K562 (cell line): ENCODE results near the gene ALKBH7. TPM values are rescaled to one million over a fixed set of nuclear protein-coding genes. Genes with fewer than 3 reads are reported as not detected.
A peak's percentile ranks its signal among the peaks of the same experiment; 100 is the strongest.

Experiments
- ATAC-seq: fragments of 200-7000 bp; cut with Tn5 transposase; 3 replicates; pipeline ENCODE4 v1.9.1; 2020; ENCODE audit warnings: moderate library complexity
- BruUV-seq: library from RNA; stranded (reverse); fragments of 400-500 nt; replicated peaks from 2 replicates; lab custom pipeline; 2021; lab: Mats Ljungman, UMichigan
- CTCF ChIA-PET: fragments of 300-600 bp; formaldehyde crosslinking; extraction: SDS; loops from one replicate; lab custom pipeline; 2021; ENCODE audit warnings: low intra/inter-chr PET ratio; lab: Yijun Ruan, JAX
- POLR2A ChIA-PET: fragments of 300-600, 350-650 bp; sonication (Branson Sonifier 250); formaldehyde crosslinking; extraction: SDS; loops from one replicate; lab custom pipeline; 2021; ENCODE audit warnings: antibody characterized with exemption, inconsistent platforms; lab: Yijun Ruan, JAX
- DNase-seq, 4 experiments: peaks; one replicate each; pipeline versions ENCODE4 v3.0.0 to v3.0.0-alpha.2; 2011 to 2018; ENCODE audit warnings: low spot score in 3 of 4, mixed read lengths in 3 of 4; ENCODE audit errors: extremely low read depth in 1 of 4
- FAIRE-seq: peaks from 2 replicates; lab custom pipeline; 2011; peaks lifted over from hg19 to GRCh38; lab: Jason Lieb, UNC
- H2AFZ ChIP-seq: 2 replicates; pipeline ENCODE4 v1.6.0; 2011; ENCODE audit warnings: low read depth, low read length, control low read depth, inconsistent platforms
- H3K27ac ChIP-seq: fragments of 200-600 bp; 3 replicates; pipeline ENCODE4 v1.8.0; 2011; ENCODE audit warnings: low read depth, mild to moderate bottlenecking, control low read depth, inconsistent platforms, low read length, moderate library complexity, mixed read lengths; ENCODE audit errors: extremely low read depth
- H3K27me3 ChIP-seq, 2 experiments: fragments of 300-600 bp in 1 of 2; 2 replicates in 1 of 2; 3 replicates in 1 of 2; pipeline versions ENCODE4 v1.6.0 to v1.8.0; 2011; ENCODE audit warnings: inconsistent platforms in 2 of 2, low read length in 2 of 2, mild to moderate bottlenecking in 1 of 2, mixed read lengths in 1 of 2, moderate library complexity in 1 of 2; ENCODE audit not compliant: control insufficient read depth in 2 of 2, insufficient read depth in 2 of 2
- H3K36me3 ChIP-seq: fragments of 300-600 bp; 3 replicates; pipeline ENCODE4 v1.8.0; 2011; ENCODE audit warnings: mild to moderate bottlenecking, low read length, inconsistent platforms; ENCODE audit not compliant: control insufficient read depth, insufficient read depth
- H3K4me1 ChIP-seq, 2 experiments: fragments of 200-600 bp in 1 of 2; replicated peaks in 1 of 2; 2 replicates in 1 of 2; 3 replicates in 1 of 2; pipeline versions ENCODE4 v1.5.1 to v1.8.0; 2011; ENCODE audit warnings: inconsistent platforms in 2 of 2, low read length in 2 of 2, mild to moderate bottlenecking in 1 of 2, mixed read lengths in 1 of 2, moderate library complexity in 1 of 2; ENCODE audit not compliant: control insufficient read depth in 2 of 2, insufficient read depth in 2 of 2
- H3K4me2 ChIP-seq: 2 replicates; pipeline ENCODE4 v1.6.1; 2011; ENCODE audit warnings: low read length, control low read depth, inconsistent platforms, mixed read lengths; ENCODE audit not compliant: insufficient read depth
- H3K4me3 ChIP-seq: fragments of 200-600 bp; sonication (generic), shearing (Covaris generic); 2 replicates; pipeline ENCODE4 v1.5.1; 2016; ENCODE audit warnings: control low read depth, inconsistent platforms
- H3K79me2 ChIP-seq: fragments of 200-600 bp; 3 replicates; pipeline ENCODE4 v1.8.0; 2011; ENCODE audit warnings: low read length, inconsistent platforms; ENCODE audit not compliant: control insufficient read depth, insufficient read depth
- H3K9ac ChIP-seq, 2 experiments: 2 replicates each; pipeline versions ENCODE4 v1.6.0 to v1.6.1; 2011; ENCODE audit warnings: low read depth in 2 of 2, low read length in 2 of 2, control low read depth in 1 of 2, inconsistent platforms in 1 of 2, mild to moderate bottlenecking in 1 of 2, mixed read lengths in 1 of 2; ENCODE audit not compliant: insufficient read depth in 1 of 2
- H3K9me1 ChIP-seq: one replicate; pipeline ENCODE4 v1.6.0; 2011; ENCODE audit warnings: inconsistent platforms, mild to moderate bottlenecking, low read length, moderate library complexity; ENCODE audit not compliant: control insufficient read depth, insufficient read depth
- H3K9me3 ChIP-seq: replicated peaks from 2 replicates; pipeline ENCODE4 v1.5.1; 2011; ENCODE audit warnings: low read depth, low read length, inconsistent platforms; ENCODE audit not compliant: control insufficient read depth, insufficient read depth
- H4K20me1 ChIP-seq: replicated peaks from 2 replicates; pipeline ENCODE4 v1.6.1; 2011; ENCODE audit warnings: low read length, inconsistent platforms, mixed read lengths; ENCODE audit not compliant: control insufficient read depth, insufficient read depth
- EHMT2 ChIP-seq: fragments of 450-650 bp; IDR thresholded peaks from 2 replicates; pipeline ENCODE4 v1.6.1; 2018; ENCODE audit warnings: antibody characterized with exemption
- ESRRA ChIP-seq: fragments of 450-650 bp; IDR thresholded peaks from 2 replicates; pipeline ENCODE4 v1.6.1; 2014; ENCODE audit warnings: low read depth, mild to moderate bottlenecking, moderate library complexity, borderline replicate concordance
- ETV1 ChIP-seq: fragments of 450-650 bp; conservative IDR thresholded peaks from 2 replicates; pipeline ENCODE4 v1.6.1; 2016; ENCODE audit warnings: missing genetic modification characterization, control low read depth, low read depth, missing compliant biosample characterization
- GABPA ChIP-seq: fragments of 200-800 bp; sonication (Bioruptor generic); conservative IDR thresholded peaks from 2 replicates; pipeline ENCODE4 v1.6.1; 2016; ENCODE audit warnings: low read depth, missing genetic modification characterization, missing compliant biosample characterization
- HDAC2 ChIP-seq: fragments of 450-650 bp; IDR thresholded peaks from 2 replicates; pipeline ENCODE4 v1.6.1; 2016; ENCODE audit warnings: mild to moderate bottlenecking
- KDM1A ChIP-seq, 2 experiments: fragments of 450-650 bp; IDR thresholded peaks; 2 replicates each; pipeline ENCODE4 v1.6.1; 2016; ENCODE audit warnings: mild to moderate bottlenecking in 2 of 2
- NR2C1 ChIP-seq, 2 experiments: fragments of 450-650 bp; IDR thresholded peaks; 2 replicates each; pipeline ENCODE4 v1.6.1; 2017; ENCODE audit warnings: mild to moderate bottlenecking in 2 of 2, antibody characterized with exemption in 1 of 2, inconsistent platforms in 1 of 2, missing compliant biosample characterization in 1 of 2, missing genetic modification characterization in 1 of 2
- RFX1 ChIP-seq: fragments of 450-650 bp; IDR thresholded peaks from 2 replicates; pipeline ENCODE4 v1.6.1; 2016; ENCODE audit warnings: mild to moderate bottlenecking, moderate library complexity
- ZEB2 ChIP-seq: fragments of 450-650 bp; IDR thresholded peaks from 2 replicates; pipeline ENCODE4 v1.6.1; 2016
- ZNF239 ChIP-seq: fragments of 250-450 bp; sonication (Bioruptor Pico); IDR thresholded peaks from 2 replicates; pipeline ENCODE4 v1.4.0; 2020; ENCODE audit warnings: mild to moderate bottlenecking
- WGBS: fragments of 100-300 bp; shearing (Covaris generic); methylation state at CpG from one replicate; pipeline ENCODE4 v1.1.6; 2016; ENCODE audit warnings: low coverage, mixed read lengths; ENCODE audit not compliant: insufficient coverage; ENCODE audit errors: missing lambda C conversion rate; 5-methylcytosine and 5-hydroxymethylcytosine counted together
- in situ Hi-C: fragments of 300-500 bp; cut with MboI; formaldehyde crosslinking; loops from 4 replicates; pipeline ENCODE4 v1.15.0; 2018; ENCODE audit warnings: inconsistent platforms, mixed read lengths
- intact Hi-C: fragments of 100-400 bp; cut with micrococcal nuclease; formaldehyde crosslinking; loops from 2 replicates; pipeline ENCODE4 v1.14.2; 2022
- polyA plus RNA-seq, 8 experiments: library from polyadenylated mRNA; depleted of rRNA in 4 of 8; stranded (reverse) in 5 of 8; unstranded in 3 of 8; fragments of >200 nt; fragmentation: Nextera tagmentation in 2 of 8; fragmentation: Illumina TruSeq in 1 of 8; extraction: Ambion mirVana in 2 of 8; extraction: Trizol in 1 of 8; gene quantifications; 2 replicates each; pipeline versions ENCODE4 v1.2.1 to v1.2.3, GENCODE V29; 2011 to 2014; ENCODE audit warnings: inconsistent platforms in 1 of 8, missing spikeins in 1 of 8
- total RNA-seq, 7 experiments: library from RNA; depleted of rRNA in 6 of 7; stranded (reverse); fragments of >200 nt in 6 of 7; fragmentation: Illumina TruSeq in 2 of 7; extraction: Trizol in 2 of 7; gene quantifications; 2 replicates each; pipeline versions ENCODE4 v1.2.1 to v1.2.3, GENCODE V29; 2011 to 2021; ENCODE audit warnings: low replicate concordance in 1 of 7
- TF ChIP-seq, protein P1 (sequence below): fragments of 450-650 bp; IDR thresholded peaks from 2 replicates; pipeline ENCODE4 v1.6.1; 2016
- TF ChIP-seq, protein P2 (sequence below): sonication (generic); formaldehyde crosslinking; IDR thresholded peaks from 2 replicates; pipeline ENCODE4 v1.8.0; 2022; ENCODE audit warnings: mild to moderate bottlenecking, missing genetic modification reagents

ALKBH7 gene
- total and polyA plus RNA-seq, 9 of the 15 experiments (the other 6 are each of a cell fraction or from before 2014, with no cell fraction given), result 0.69 to 94.8 (median 17.6) TPM

DNA sequence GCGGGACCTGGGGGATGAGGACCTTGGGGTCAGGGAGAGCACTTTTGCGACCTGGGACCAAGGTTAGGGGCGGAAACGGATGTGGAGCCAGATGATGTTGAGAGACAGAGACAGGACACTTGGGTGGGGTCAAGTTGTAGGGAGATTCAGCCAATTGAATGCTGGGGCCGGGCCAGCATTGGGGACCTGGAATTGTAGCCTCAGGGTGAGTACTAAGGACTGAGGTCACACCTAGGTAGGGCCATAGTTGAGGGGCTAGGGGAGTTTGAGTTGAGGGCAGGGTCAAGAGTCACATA, 1.2 kb downstream of the ALKBH7 start:
- H2AFZ ChIP-seq, result peak overlapping the region; percentile 81
- BruUV-seq, result no TSS peak
- POLR2A ChIA-PET, result interaction anchor here (1.0 to 2.0 kb wide), 4 partner anchors 11 to 297 kb away, joined by 3 to 29 read pairs (median 8); partner anchors contain the start of genes CLPP, GTF2F1 and KHSRP
- H3K36me3 ChIP-seq, result peaks cover 30% of the 10 kb centered on the region; the same call in 2 of the 3 replicates
- no peaks in the 10 kb centered on the region for H3K27me3 ChIP-seq
- DNase-seq, result peak; percentile 71 to 88 (median 74)
- WGBS, result 0% methylated on average over 3 of the region's 5 CpGs
- peak overlapping the region; percentile 77 for H3K4me2 ChIP-seq
- peak overlapping the region; percentile 50 for H3K4me3 ChIP-seq
- peak overlapping the region; percentile 47 to 86 for H3K9ac ChIP-seq
- intact Hi-C loops (no loop called here), in situ Hi-C loops (no loop called here)
- no peaks in the 10 kb centered on the region for H4K20me1 ChIP-seq
- peak; percentile 31 for ATAC-seq
- peaks cover 7% of the 10 kb centered on the region; the same call in 2 of the 3 replicates for H3K79me2 ChIP-seq
- peaks cover 8 to 58% of the 10 kb centered on the region in 2 experiments for H3K4me1 ChIP-seq
- FAIRE-seq, result no peak
- H3K9me3 ChIP-seq, result no peaks in the 10 kb centered on the region
- H3K27ac ChIP-seq, result peak overlapping the region; percentile 66
- CTCF ChIA-PET, result no interaction called here
- H3K9me1 ChIP-seq, result no peaks in the 10 kb centered on the region
- TF ChIP-seq RFX1 (no peak), ETV1 (tag) (0 out of 2 replicates have a peak, but pooled peaks have one; percentile 27), ZNF239 (CRISPR knock-in tag) (no peak), EHMT2 (no peak), ZEB2 (peak; percentile 34; the same call in 1 of the 2 replicates), KDM1A (IDR thresholded peaks at IDR 0.05) (peak in 1 of 2 experiments; percentile 26; a peak in 2 of 4 replicates), NR2C1 (IDR thresholded peaks at IDR 0.05) (peak; percentile 66), NR2C1 (tag; IDR thresholded peaks at IDR 0.05) (0 out of 2 replicates have a peak, but pooled peaks have one; percentile 31), ESRRA (0 out of 2 replicates have a peak, but pooled peaks have one; percentile 31), HDAC2 (no peak), GABPA (tag) (peak; percentile 50)
- TF ChIP-seq, protein P1, sequence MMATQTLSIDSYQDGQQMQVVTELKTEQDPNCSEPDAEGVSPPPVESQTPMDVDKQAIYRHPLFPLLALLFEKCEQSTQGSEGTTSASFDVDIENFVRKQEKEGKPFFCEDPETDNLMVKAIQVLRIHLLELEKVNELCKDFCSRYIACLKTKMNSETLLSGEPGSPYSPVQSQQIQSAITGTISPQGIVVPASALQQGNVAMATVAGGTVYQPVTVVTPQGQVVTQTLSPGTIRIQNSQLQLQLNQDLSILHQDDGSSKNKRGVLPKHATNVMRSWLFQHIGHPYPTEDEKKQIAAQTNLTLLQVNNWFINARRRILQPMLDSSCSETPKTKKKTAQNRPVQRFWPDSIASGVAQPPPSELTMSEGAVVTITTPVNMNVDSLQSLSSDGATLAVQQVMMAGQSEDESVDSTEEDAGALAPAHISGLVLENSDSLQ, result peak; percentile 70
- TF ChIP-seq, protein P2, sequence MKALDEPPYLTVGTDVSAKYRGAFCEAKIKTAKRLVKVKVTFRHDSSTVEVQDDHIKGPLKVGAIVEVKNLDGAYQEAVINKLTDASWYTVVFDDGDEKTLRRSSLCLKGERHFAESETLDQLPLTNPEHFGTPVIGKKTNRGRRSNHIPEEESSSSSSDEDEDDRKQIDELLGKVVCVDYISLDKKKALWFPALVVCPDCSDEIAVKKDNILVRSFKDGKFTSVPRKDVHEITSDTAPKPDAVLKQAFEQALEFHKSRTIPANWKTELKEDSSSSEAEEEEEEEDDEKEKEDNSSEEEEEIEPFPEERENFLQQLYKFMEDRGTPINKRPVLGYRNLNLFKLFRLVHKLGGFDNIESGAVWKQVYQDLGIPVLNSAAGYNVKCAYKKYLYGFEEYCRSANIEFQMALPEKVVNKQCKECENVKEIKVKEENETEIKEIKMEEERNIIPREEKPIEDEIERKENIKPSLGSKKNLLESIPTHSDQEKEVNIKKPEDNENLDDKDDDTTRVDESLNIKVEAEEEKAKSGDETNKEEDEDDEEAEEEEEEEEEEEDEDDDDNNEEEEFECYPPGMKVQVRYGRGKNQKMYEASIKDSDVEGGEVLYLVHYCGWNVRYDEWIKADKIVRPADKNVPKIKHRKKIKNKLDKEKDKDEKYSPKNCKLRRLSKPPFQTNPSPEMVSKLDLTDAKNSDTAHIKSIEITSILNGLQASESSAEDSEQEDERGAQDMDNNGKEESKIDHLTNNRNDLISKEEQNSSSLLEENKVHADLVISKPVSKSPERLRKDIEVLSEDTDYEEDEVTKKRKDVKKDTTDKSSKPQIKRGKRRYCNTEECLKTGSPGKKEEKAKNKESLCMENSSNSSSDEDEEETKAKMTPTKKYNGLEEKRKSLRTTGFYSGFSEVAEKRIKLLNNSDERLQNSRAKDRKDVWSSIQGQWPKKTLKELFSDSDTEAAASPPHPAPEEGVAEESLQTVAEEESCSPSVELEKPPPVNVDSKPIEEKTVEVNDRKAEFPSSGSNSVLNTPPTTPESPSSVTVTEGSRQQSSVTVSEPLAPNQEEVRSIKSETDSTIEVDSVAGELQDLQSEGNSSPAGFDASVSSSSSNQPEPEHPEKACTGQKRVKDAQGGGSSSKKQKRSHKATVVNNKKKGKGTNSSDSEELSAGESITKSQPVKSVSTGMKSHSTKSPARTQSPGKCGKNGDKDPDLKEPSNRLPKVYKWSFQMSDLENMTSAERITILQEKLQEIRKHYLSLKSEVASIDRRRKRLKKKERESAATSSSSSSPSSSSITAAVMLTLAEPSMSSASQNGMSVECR (CRISPR knock-in tag), result no peak
